Astrocyte (in vitro differentiated cells and primary cell): ENCODE results near the gene VWA8. TPM values are rescaled to one million over a fixed set of nuclear protein-coding genes. Genes with fewer than 3 reads are reported as not detected.

Experiments
- DNase-seq: peaks from one replicate; pipeline ENCODE4 v3.0.0-alpha.2; 2010; ENCODE audit warnings: low read depth
- FAIRE-seq: peaks from 2 replicates; lab custom pipeline; 2011; peaks lifted over from hg19 to GRCh38; lab: Jason Lieb, UNC
- H2AFZ ChIP-seq: 2 replicates; pipeline ENCODE4 v1.6.0; 2012; ENCODE audit warnings: low read depth, low read length, inconsistent platforms
- H3K27ac ChIP-seq: 2 replicates; pipeline ENCODE4 v1.5.1; 2011; ENCODE audit warnings: low read depth, low read length, inconsistent platforms
- H3K27me3 ChIP-seq: 2 replicates; pipeline ENCODE4 v1.6.0; 2011; ENCODE audit warnings: low read length, inconsistent platforms; ENCODE audit not compliant: insufficient read depth
- H3K36me3 ChIP-seq: 2 replicates; pipeline ENCODE4 v1.5.1; 2011; ENCODE audit warnings: low read length, inconsistent platforms; ENCODE audit not compliant: insufficient read depth
- H3K4me1 ChIP-seq: 2 replicates; pipeline ENCODE4 v1.5.1; 2011; ENCODE audit warnings: low read length, inconsistent platforms; ENCODE audit not compliant: insufficient read depth
- H3K4me2 ChIP-seq: 2 replicates; pipeline ENCODE4 v1.6.0; 2012; ENCODE audit warnings: low read length, inconsistent platforms
- H3K4me3 ChIP-seq: 2 replicates; pipeline ENCODE4 v1.5.1; 2011; ENCODE audit warnings: low read depth, mild to moderate bottlenecking, low read length, inconsistent platforms; ENCODE audit not compliant: insufficient read depth
- H3K79me2 ChIP-seq: 2 replicates; pipeline ENCODE4 v1.6.0; 2012; ENCODE audit warnings: mild to moderate bottlenecking, low read length, inconsistent platforms; ENCODE audit not compliant: insufficient read depth
- H3K9ac ChIP-seq: 2 replicates; pipeline ENCODE4 v1.6.0; 2012; ENCODE audit warnings: mild to moderate bottlenecking, low read length, inconsistent platforms
- H3K9me3 ChIP-seq: 2 replicates; pipeline ENCODE4 v1.5.1; 2012; ENCODE audit warnings: low read depth, mild to moderate bottlenecking, low read length, inconsistent platforms; ENCODE audit not compliant: insufficient read depth
- H4K20me1 ChIP-seq: 2 replicates; pipeline ENCODE4 v1.6.0; 2012; ENCODE audit warnings: low read length, inconsistent platforms; ENCODE audit not compliant: insufficient read depth
- H3K27ac Mint-ChIP-seq: one replicate; pipeline ENCODE4 v1.8.0; 2021; ENCODE audit warnings: mild to moderate bottlenecking, mixed read lengths; ENCODE audit not compliant: unreplicated experiment
- H3K27me3 Mint-ChIP-seq: one replicate; pipeline ENCODE4 v1.8.0; 2021; ENCODE audit warnings: low read depth, mixed read lengths; ENCODE audit not compliant: unreplicated experiment
- H3K36me3 Mint-ChIP-seq: one replicate; pipeline ENCODE4 v1.8.0; 2021; ENCODE audit warnings: low read depth, mixed read lengths; ENCODE audit not compliant: unreplicated experiment
- H3K4me1 Mint-ChIP-seq: one replicate; pipeline ENCODE4 v1.8.0; 2021; ENCODE audit warnings: low read depth, mixed read lengths; ENCODE audit not compliant: unreplicated experiment
- H3K4me3 Mint-ChIP-seq: one replicate; pipeline ENCODE4 v1.8.0; 2021; ENCODE audit warnings: mild to moderate bottlenecking, moderate library complexity, mixed read lengths; ENCODE audit not compliant: unreplicated experiment
- H3K9me3 Mint-ChIP-seq: one replicate; pipeline ENCODE4 v1.8.0; 2021; ENCODE audit warnings: mild to moderate bottlenecking, mixed read lengths; ENCODE audit not compliant: unreplicated experiment
- CTCF ChIP-seq: IDR thresholded peaks from 2 replicates; pipeline ENCODE4 v1.5.1; 2011; ENCODE audit warnings: low read depth, mild to moderate bottlenecking, inconsistent platforms, low read length, moderate library complexity; ENCODE audit not compliant: insufficient read depth
- EZH2 ChIP-seq: IDR thresholded peaks from 2 replicates; pipeline ENCODE4 v1.6.1; 2012; ENCODE audit warnings: mild to moderate bottlenecking, low read length, inconsistent platforms; ENCODE audit not compliant: insufficient read depth
- total RNA-seq: library from RNA; stranded (reverse); gene quantifications from 2 replicates; pipeline ENCODE4 v1.2.1, GENCODE V29; 2021

Gene VWA8
- total RNA-seq, 1 donor from 2014 or later: 15.6 TPM

- H3K4me1 Mint-ChIP-seq: peaks cover 13% of the 10 kb centered on the region
- H3K36me3 ChIP-seq: no peaks in the 10 kb centered on the region
- FAIRE-seq: peak; percentile 52
- H2AFZ ChIP-seq: no peak overlapping the region
- no peak overlapping the region for H3K4me3 ChIP-seq
- no peak overlapping the region for H3K4me2 ChIP-seq
- H3K79me2 ChIP-seq: no peaks in the 10 kb centered on the region
- no peaks in the 10 kb centered on the region for H3K27me3 ChIP-seq
- no peak overlapping the region for H3K27ac ChIP-seq
- no peaks in the 10 kb centered on the region for H3K36me3 Mint-ChIP-seq
- peaks cover 6% of the 10 kb centered on the region for H3K4me1 ChIP-seq
- no peaks in the 10 kb centered on the region for H3K9me3 ChIP-seq
- peak; percentile 93 for DNase-seq
- peaks cover 6% of the 10 kb centered on the region for H3K27me3 Mint-ChIP-seq
- no peaks in the 10 kb centered on the region for H3K9me3 Mint-ChIP-seq
- no peak for TF ChIP-seq CTCF
- TF ChIP-seq EZH2: no peak
- no peak overlapping the region for H3K9ac ChIP-seq
- H4K20me1 ChIP-seq: no peaks in the 10 kb centered on the region
- H3K4me3 Mint-ChIP-seq: no peak overlapping the region
- peak overlapping the region; percentile 20 for H3K27ac Mint-ChIP-seq
Measured at GRCh38 chr13:42007844-42008243, 46.9 kb upstream of the VWA8 start.

- peaks cover 26% of the 10 kb centered on the region for H3K4me1 Mint-ChIP-seq
- H3K9me3 Mint-ChIP-seq: no peaks in the 10 kb centered on the region
Measured at GRCh38 chr13:42002066-42002465, 41.2 kb upstream of the VWA8 start.

More at GRCh38 chr13:42002066-42002465, 41.2 kb upstream of the VWA8 start:
- H3K27me3 ChIP-seq: no peaks in the 10 kb centered on the region
- H3K9ac ChIP-seq: no peak overlapping the region
- H3K4me1 ChIP-seq: peaks cover 6% of the 10 kb centered on the region
- H2AFZ ChIP-seq: no peak overlapping the region
- Mint-ChIP-seq H3K4me3 (no peak overlapping the region), H3K27ac (no peak overlapping the region), H3K27me3 (peaks cover 6% of the 10 kb centered on the region), H3K36me3 (no peaks in the 10 kb centered on the region)
- no peak for TF ChIP-seq CTCF
- TF ChIP-seq EZH2: no peak
- H3K9me3 ChIP-seq: no peaks in the 10 kb centered on the region
- no peak overlapping the region for H3K27ac ChIP-seq
- H3K4me3 ChIP-seq: no peak overlapping the region
- DNase-seq (no peak), FAIRE-seq (no peak)
- no peaks in the 10 kb centered on the region for H3K79me2 ChIP-seq
- H3K36me3 ChIP-seq: no peaks in the 10 kb centered on the region
- H3K4me2 ChIP-seq: peak overlapping the region; percentile 65
- H4K20me1 ChIP-seq: no peaks in the 10 kb centered on the region
